ENCODE measurements around the gene CCP110.

GRCh38 chr16:19520861-19521331 lies 2.8 kb upstream of the CCP110 start:
- TF ChIP-seq POLR2A (IDR thresholded peaks at IDR 0.05) (no peak), CTCF (IDR thresholded peaks at IDR 0.05) (no peak)
